ENCODE data around the gene RFLNA. TPM values are rescaled to one million over a fixed set of nuclear protein-coding genes. Genes with fewer than 3 reads are reported as not detected.
"Not testable (repeated sequence)": the region's sequence is repeated elsewhere in the genome, so short reads cannot be mapped to it uniquely, and the experiment has no call there.

Gene RFLNA
- total RNA-seq, 2 experiments from 2014 or later, result not detected

DNA sequence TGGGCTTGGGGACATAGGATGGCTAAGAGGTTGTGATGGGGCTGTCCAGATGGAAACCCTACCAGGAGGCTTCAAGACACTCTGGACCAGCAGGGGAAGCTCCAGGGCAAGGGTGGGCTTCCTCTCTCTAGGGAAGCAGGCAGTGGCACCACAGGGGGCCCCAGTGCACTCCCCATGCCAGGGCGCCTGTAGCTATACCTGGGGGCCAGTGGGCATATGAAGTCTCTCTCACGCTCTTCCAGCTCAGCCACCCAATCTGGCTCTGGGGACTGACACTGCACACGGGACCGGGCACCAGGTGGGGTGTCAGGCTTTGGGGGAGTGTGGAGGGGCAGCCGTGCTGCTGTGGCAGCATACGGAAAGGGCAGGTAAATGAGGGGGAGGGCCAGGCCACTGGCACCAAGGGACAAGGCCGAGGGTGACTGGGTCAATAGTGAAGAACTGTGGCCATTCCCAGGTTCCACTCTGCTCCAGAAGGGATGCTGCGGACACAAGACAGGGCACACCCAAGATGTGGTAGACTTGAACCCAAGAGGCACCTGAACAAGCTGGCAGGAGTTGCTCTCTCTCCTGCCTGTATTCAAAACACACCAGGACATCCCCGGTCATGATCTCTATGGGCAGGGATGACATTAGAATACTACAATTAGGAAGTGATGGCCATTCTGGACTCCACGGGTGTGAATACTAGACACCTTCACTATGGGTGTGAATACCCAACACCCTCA is 27.5 kb downstream of the RFLNA start:
- H2AFZ ChIP-seq (ENCODE audit: low read length), result no peak overlapping the region
- peaks cover 30% of the 10 kb centered on the region for H3K36me3 ChIP-seq (ENCODE audit: insufficient read depth, low read length)
- H3K9me2 ChIP-seq (ENCODE audit: insufficient read depth, low read length), result no peaks in the 10 kb centered on the region
- H4K20me1 ChIP-seq (ENCODE audit: insufficient read depth, low read length), result no peaks in the 10 kb centered on the region
- H3K4me2 ChIP-seq (ENCODE audit: low read length), result no peak overlapping the region
- H3K4me1 ChIP-seq (ENCODE audit: insufficient read depth, low read length, poor library complexity, severe bottlenecking), result no peaks in the 10 kb centered on the region
- H3K4me3 ChIP-seq (ENCODE audit: low read depth, low read length, poor library complexity, severe bottlenecking), result no peak overlapping the region
- intact Hi-C loops (cut with micrococcal nuclease; ENCODE audit: unreplicated experiment), result loop anchor here (5.0 kb wide), 1 partner anchor 450 kb away; no protein-coding TSS in a partner anchor
- H3K9me3 ChIP-seq (ENCODE audit: low read length), result peaks cover 9% of the 10 kb centered on the region; the same call in 1 of the 2 replicates
- TF ChIP-seq EZH2phosphoT487 (IDR thresholded peaks at IDR 0.05; ENCODE audit: borderline replicate concordance, low read depth, low read length) (no peak), CTCF (conservative IDR thresholded peaks at IDR 0.05; ENCODE audit: low read length) (no peak)
- POLR2A ChIA-PET, result interaction anchor here (0.6 kb wide), 1 partner anchor 613 kb away, joined by 3 read pairs; no protein-coding TSS in a partner anchor
- no peak for DNase-seq (ENCODE audit: low spot score)
- no TSS peak for BruUV-seq (replicated peaks)
- H3K79me2 ChIP-seq (ENCODE audit: insufficient read depth, low read depth, low read length), result no peaks in the 10 kb centered on the region
- CTCF ChIA-PET (ENCODE audit: unreplicated experiment), result no interaction called here
- no peak overlapping the region for H3K27ac ChIP-seq (ENCODE audit: low read depth, low read length, poor library complexity, severe bottlenecking)

DNA sequence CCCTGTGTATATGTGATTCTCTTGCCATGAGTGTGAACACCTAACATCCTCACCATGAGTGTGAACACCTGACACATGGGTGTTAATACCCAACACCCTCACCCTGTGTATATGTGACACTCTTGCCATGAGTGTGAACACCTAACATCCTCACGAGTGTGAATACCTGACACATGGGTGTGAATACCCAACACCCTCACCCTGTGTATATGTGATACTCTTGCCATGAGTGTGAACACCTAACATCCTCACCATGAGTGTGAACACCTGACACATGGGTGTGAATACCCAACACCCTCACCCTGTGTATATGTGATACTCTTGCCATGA is 28.1 kb downstream of the RFLNA start:
- H3K4me1 ChIP-seq (ENCODE audit: insufficient read depth, low read length, poor library complexity, severe bottlenecking); H3K9me2 ChIP-seq (ENCODE audit: insufficient read depth, low read length); H3K79me2 ChIP-seq (ENCODE audit: insufficient read depth, low read depth, low read length); H4K20me1 ChIP-seq (ENCODE audit: insufficient read depth, low read length); DNase-seq (ENCODE audit: low spot score); CTCF ChIA-PET (ENCODE audit: unreplicated experiment); H2AFZ ChIP-seq (ENCODE audit: low read length); BruUV-seq (replicated peaks); H3K4me2 ChIP-seq (ENCODE audit: low read length); H3K4me3 ChIP-seq (ENCODE audit: low read depth, low read length, poor library complexity, severe bottlenecking); H3K27ac ChIP-seq (ENCODE audit: low read depth, low read length, poor library complexity, severe bottlenecking); H3K9me3 ChIP-seq (ENCODE audit: low read length): not testable (repeated sequence)
- intact Hi-C loops (cut with micrococcal nuclease; ENCODE audit: unreplicated experiment), result loop anchor here (5.0 kb wide), 1 partner anchor 449 kb away; no protein-coding TSS in a partner anchor
- peaks cover 30% of the 10 kb centered on the region for H3K36me3 ChIP-seq (ENCODE audit: insufficient read depth, low read length)
- POLR2A ChIA-PET, result interaction anchor here (0.6 kb wide), 1 partner anchor 614 kb away, joined by 3 read pairs; no protein-coding TSS in a partner anchor

- intact Hi-C loops (cut with micrococcal nuclease; ENCODE audit: unreplicated experiment), result loop anchor here (5.0 kb wide), 1 partner anchor 448 kb away; no protein-coding TSS in a partner anchor
- H3K27ac ChIP-seq (ENCODE audit: low read depth, low read length, poor library complexity, severe bottlenecking), result no peak overlapping the region
- H3K36me3 ChIP-seq (ENCODE audit: insufficient read depth, low read length), result peaks cover 30% of the 10 kb centered on the region
- no peaks in the 10 kb centered on the region for H3K9me2 ChIP-seq (ENCODE audit: insufficient read depth, low read length)
- BruUV-seq (replicated peaks), result no TSS peak
- TF ChIP-seq CTCF (conservative IDR thresholded peaks at IDR 0.05; ENCODE audit: low read length), result no peak
- TF ChIP-seq EZH2phosphoT487 (IDR thresholded peaks at IDR 0.05; ENCODE audit: borderline replicate concordance, low read depth, low read length), result no peak
- no peak overlapping the region for H2AFZ ChIP-seq (ENCODE audit: low read length)
- ChIA-PET POLR2A (no interaction called here), CTCF (ENCODE audit: unreplicated experiment) (no interaction called here)
- no peak overlapping the region for H3K4me3 ChIP-seq (ENCODE audit: low read depth, low read length, poor library complexity, severe bottlenecking)
- H3K79me2 ChIP-seq (ENCODE audit: insufficient read depth, low read depth, low read length), result no peaks in the 10 kb centered on the region
- no peaks in the 10 kb centered on the region for H3K4me1 ChIP-seq (ENCODE audit: insufficient read depth, low read length, poor library complexity, severe bottlenecking)
- H4K20me1 ChIP-seq (ENCODE audit: insufficient read depth, low read length), result no peaks in the 10 kb centered on the region
- H3K9me3 ChIP-seq (ENCODE audit: low read length), result peaks cover 9% of the 10 kb centered on the region; the same call in 1 of the 2 replicates
- no peak overlapping the region for H3K4me2 ChIP-seq (ENCODE audit: low read length)
- DNase-seq (ENCODE audit: low spot score), result no peak
Observed at GRCh38 chr12:124323771-124324530, 29.1 kb downstream of the RFLNA start.
